MM.1S (cell line): ENCODE results near the gene HPCAL1.
A peak's percentile ranks its signal among the peaks of the same experiment; 100 is the strongest.

Source experiments
- DNase-seq: peaks from one replicate; pipeline ENCODE4 v3.0.0-alpha.2; 2015
- H2AFZ ChIP-seq: fragments of 300-600 bp; sonication (generic); 2 replicates; pipeline ENCODE4 v1.6.0; 2016; ENCODE audit warnings: antibody characterized with exemption, low read length
- H3F3A ChIP-seq: fragments of 300-600 bp; sonication (generic); 2 replicates; pipeline ENCODE4 v1.6.1; 2016; ENCODE audit warnings: mild to moderate bottlenecking, antibody characterized with exemption, low read length, moderate library complexity, mixed read lengths; ENCODE audit not compliant: insufficient read depth
- H3K27ac ChIP-seq: fragments of 300-600 bp; sonication (generic); 2 replicates; pipeline ENCODE4 v1.5.1; 2016; ENCODE audit warnings: mild to moderate bottlenecking, low read length
- H3K27me3 ChIP-seq: fragments of 300-600 bp; sonication (generic); replicated peaks from 2 replicates; pipeline ENCODE4 v1.6.0; 2016; ENCODE audit warnings: low read length; ENCODE audit not compliant: insufficient read depth
- H3K36me3 ChIP-seq: fragments of 300-600 bp; sonication (generic); replicated peaks from 2 replicates; pipeline ENCODE4 v1.6.1; 2016; ENCODE audit warnings: mild to moderate bottlenecking, low read length, mixed read lengths; ENCODE audit not compliant: insufficient read depth
- H3K4me1 ChIP-seq: fragments of 300-600 bp; sonication (generic); 2 replicates; pipeline ENCODE4 v1.6.1; 2016; ENCODE audit warnings: low read length, mixed read lengths
- H3K4me2 ChIP-seq: fragments of 300-600 bp; sonication (generic); 2 replicates; pipeline ENCODE4 v1.6.0; 2016; ENCODE audit warnings: low read depth, low read length
- H3K4me3 ChIP-seq: fragments of 300-600 bp; sonication (generic); 2 replicates; pipeline ENCODE4 v1.5.1; 2016; ENCODE audit warnings: low read length, mixed read lengths
- H3K79me2 ChIP-seq: fragments of 300-600 bp; sonication (generic); 2 replicates; pipeline ENCODE4 v1.6.1; 2016; ENCODE audit warnings: mixed run types, low read length, mixed read lengths
- H3K9ac ChIP-seq: fragments of 300-600 bp; sonication (generic); 2 replicates; pipeline ENCODE4 v1.6.1; 2016; ENCODE audit warnings: low read length, mixed read lengths
- H3K9me2 ChIP-seq: fragments of 300-600 bp; sonication (generic); replicated peaks from 2 replicates; pipeline ENCODE4 v1.6.1; 2016; ENCODE audit warnings: mild to moderate bottlenecking, low read length, mixed read lengths; ENCODE audit not compliant: insufficient read depth
- H3K9me3 ChIP-seq: fragments of 300-600 bp; sonication (generic); replicated peaks from 2 replicates; pipeline ENCODE4 v1.6.1; 2016; ENCODE audit warnings: mild to moderate bottlenecking, low read length, mixed read lengths; ENCODE audit not compliant: insufficient read depth
- H4K20me1 ChIP-seq: fragments of 300-600 bp; sonication (generic); 2 replicates; pipeline ENCODE4 v1.6.1; 2016; ENCODE audit warnings: mild to moderate bottlenecking, low read length, moderate library complexity, mixed read lengths; ENCODE audit not compliant: insufficient read depth
- EZH2 ChIP-seq: fragments of 300-600 bp; sonication (generic); optimal IDR thresholded peaks from 2 replicates; pipeline ENCODE3; 2017; ENCODE audit warnings: low read depth, mild to moderate bottlenecking, antibody characterized with exemption, low read length, mixed read lengths
- EZH2phosphoT487 ChIP-seq: fragments of 300-600 bp; sonication (generic); IDR thresholded peaks from 2 replicates; pipeline ENCODE4 v1.6.1; 2018; ENCODE audit warnings: antibody characterized with exemption, low read length
- TF ChIP-seq, protein P1 (sequence below): fragments of 300-600 bp; sonication (generic); IDR thresholded peaks from 2 replicates; pipeline ENCODE4 v1.5.1; 2016; ENCODE audit warnings: antibody characterized with exemption, low read length, mixed read lengths

Gene HPCAL1

DNA sequence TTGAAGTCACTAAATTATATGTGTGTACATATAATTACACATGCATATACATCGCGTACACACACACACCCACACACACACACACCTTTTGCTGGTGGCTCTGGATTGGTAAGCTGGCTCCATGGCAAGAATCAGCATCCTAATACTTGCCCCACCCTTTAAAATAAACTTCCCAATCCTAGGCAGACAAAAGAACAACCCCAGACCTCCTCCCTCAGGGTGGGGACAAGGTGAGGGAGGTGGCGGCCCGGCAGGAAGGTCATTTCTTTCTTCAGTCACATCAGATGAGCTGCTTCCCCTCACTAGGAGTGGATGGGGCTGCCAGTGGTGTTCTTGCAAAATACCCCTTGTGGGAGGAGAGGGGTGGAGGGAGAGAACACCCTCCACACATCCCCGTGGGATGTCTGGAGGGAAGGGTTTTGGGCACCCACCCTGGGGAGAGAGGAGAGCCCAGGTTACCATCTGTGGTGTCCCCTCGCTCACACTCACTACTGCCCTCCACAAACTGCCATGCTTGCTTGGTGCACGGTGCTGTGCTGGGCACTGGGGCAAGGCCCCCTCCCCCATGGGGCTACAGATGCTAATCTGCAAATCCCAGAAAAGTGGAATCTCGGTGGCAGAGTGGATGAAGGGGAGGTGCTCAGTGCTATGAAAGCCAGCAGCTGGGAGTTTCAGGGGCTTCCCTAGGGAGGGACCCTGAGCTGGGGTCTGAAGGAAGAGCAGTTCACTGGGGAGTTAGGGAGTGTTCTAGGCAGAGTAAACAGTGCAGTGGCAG is 81.4 kb downstream of the HPCAL1 start:
- Histone ChIP-seq H3K4me1 (peaks cover 69% of the 10 kb centered on the region), H3K4me3 (no peak overlapping the region), H3K9ac (no peak overlapping the region), H3K27ac (peak overlapping the region; percentile 80; the same call in 1 of the 2 replicates), H3K36me3 (no peaks in the 10 kb centered on the region), H4K20me1 (no peaks in the 10 kb centered on the region), H3K9me3 (no peaks in the 10 kb centered on the region), H3F3A (peaks cover 19% of the 10 kb centered on the region), H3K4me2 (peak overlapping the region; percentile 89; the same call in 1 of the 2 replicates), H3K79me2 (peaks cover 86% of the 10 kb centered on the region), H2AFZ (no peak overlapping the region), H3K27me3 (no peaks in the 10 kb centered on the region), H3K9me2 (no peaks in the 10 kb centered on the region)
- TF ChIP-seq EZH2: no peak
- DNase-seq: no peak

DNA sequence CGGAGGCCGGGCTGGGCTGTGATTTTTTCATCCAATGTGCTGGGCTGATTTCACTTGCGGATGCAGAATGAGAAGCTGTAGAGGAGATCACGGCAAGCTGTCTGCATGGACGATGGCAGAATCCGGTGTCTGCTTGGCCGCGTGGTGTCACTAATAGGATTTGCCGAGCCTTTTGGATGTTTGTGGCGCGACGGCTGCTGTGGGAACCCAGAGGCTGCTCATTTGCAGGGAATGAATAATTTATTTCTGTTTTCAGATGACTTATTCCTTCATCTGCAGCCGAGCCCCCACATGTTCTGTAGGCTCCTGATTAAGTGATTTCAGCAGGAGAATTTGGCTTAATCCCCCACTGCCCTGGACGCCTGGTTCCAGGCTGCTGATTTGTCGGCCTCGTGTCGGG is 82.8 kb downstream of the HPCAL1 start:
- H3F3A ChIP-seq: peaks cover 19% of the 10 kb centered on the region
- peaks cover 56% of the 10 kb centered on the region for H3K4me1 ChIP-seq
- H3K79me2 ChIP-seq: peaks cover 86% of the 10 kb centered on the region
- H3K9me3 ChIP-seq: no peaks in the 10 kb centered on the region
- no peaks in the 10 kb centered on the region for H4K20me1 ChIP-seq
- no peak overlapping the region for H2AFZ ChIP-seq
- H3K4me3 ChIP-seq: no peak overlapping the region
- H3K4me2 ChIP-seq: no peak overlapping the region
- H3K27me3 ChIP-seq: no peaks in the 10 kb centered on the region
- H3K27ac ChIP-seq: no peak overlapping the region
- H3K9me2 ChIP-seq: no peaks in the 10 kb centered on the region
- no peaks in the 10 kb centered on the region for H3K36me3 ChIP-seq
- TF ChIP-seq EZH2phosphoT487: no peak
- TF ChIP-seq, protein P1, sequence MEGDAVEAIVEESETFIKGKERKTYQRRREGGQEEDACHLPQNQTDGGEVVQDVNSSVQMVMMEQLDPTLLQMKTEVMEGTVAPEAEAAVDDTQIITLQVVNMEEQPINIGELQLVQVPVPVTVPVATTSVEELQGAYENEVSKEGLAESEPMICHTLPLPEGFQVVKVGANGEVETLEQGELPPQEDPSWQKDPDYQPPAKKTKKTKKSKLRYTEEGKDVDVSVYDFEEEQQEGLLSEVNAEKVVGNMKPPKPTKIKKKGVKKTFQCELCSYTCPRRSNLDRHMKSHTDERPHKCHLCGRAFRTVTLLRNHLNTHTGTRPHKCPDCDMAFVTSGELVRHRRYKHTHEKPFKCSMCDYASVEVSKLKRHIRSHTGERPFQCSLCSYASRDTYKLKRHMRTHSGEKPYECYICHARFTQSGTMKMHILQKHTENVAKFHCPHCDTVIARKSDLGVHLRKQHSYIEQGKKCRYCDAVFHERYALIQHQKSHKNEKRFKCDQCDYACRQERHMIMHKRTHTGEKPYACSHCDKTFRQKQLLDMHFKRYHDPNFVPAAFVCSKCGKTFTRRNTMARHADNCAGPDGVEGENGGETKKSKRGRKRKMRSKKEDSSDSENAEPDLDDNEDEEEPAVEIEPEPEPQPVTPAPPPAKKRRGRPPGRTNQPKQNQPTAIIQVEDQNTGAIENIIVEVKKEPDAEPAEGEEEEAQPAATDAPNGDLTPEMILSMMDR: no peak
- TF ChIP-seq EZH2: no peak
- no peak overlapping the region for H3K9ac ChIP-seq
- DNase-seq: no peak

DNA sequence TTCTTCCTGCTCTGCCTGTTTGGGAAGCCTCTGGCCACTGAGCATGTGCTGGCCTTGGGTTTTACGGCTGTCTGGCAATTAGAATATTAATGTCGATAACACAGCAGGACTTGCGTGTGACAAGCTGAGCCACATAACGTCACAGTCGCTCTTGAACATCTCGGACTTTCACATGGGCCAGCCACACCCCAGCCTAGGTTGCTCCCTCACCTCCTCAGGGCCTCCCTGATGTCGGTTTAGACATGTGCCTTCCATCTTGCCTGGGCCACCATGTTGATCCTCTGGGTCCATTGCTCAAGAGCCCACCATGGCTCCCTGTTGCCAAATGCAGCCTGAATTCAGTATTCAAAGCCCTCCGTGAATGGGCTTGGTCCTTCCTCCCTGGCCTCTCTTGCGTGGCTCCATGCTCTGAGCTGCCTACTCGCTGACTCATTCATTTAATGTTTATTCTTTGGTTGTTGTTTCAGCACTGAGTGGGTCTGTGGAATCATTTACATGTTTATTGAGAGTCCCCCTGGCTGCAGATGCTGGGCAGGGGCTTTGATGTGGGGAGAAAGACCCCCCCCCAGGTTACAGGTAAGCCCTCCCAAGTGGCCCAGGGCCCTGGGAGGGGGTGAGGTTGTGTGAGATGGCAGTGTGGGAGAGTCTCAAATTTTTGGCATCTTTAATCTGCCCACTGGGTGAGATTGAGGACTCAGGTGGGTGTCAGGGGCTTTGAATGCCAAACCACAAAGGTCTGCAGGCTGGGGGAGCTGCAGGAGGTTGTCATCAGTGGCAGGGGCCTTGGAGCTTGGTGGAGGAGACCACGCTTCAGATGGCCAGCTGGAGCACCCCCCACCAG is 83.4 kb downstream of the HPCAL1 start:
- peaks cover 86% of the 10 kb centered on the region for H3K79me2 ChIP-seq
- no peak for DNase-seq

More for the DNA sequence above, 83.4 kb downstream of the HPCAL1 start:
- H3K27ac ChIP-seq: no peak overlapping the region
- H3K27me3 ChIP-seq: no peaks in the 10 kb centered on the region
- no peak overlapping the region for H2AFZ ChIP-seq
- no peak for TF ChIP-seq EZH2
- TF ChIP-seq, protein P1: no peak
- TF ChIP-seq EZH2phosphoT487: no peak
- H3K9me3 ChIP-seq: no peaks in the 10 kb centered on the region
- no peaks in the 10 kb centered on the region for H3K9me2 ChIP-seq
- peaks cover 51% of the 10 kb centered on the region for H3K4me1 ChIP-seq
- H3K4me3 ChIP-seq: no peak overlapping the region
- H3F3A ChIP-seq: peaks cover 19% of the 10 kb centered on the region
- H3K9ac ChIP-seq: no peak overlapping the region
- H3K36me3 ChIP-seq: no peaks in the 10 kb centered on the region
- H4K20me1 ChIP-seq: no peaks in the 10 kb centered on the region
- H3K4me2 ChIP-seq: no peak overlapping the region
